Measurements from ENCODE around the gene ICAM4.

DNA sequence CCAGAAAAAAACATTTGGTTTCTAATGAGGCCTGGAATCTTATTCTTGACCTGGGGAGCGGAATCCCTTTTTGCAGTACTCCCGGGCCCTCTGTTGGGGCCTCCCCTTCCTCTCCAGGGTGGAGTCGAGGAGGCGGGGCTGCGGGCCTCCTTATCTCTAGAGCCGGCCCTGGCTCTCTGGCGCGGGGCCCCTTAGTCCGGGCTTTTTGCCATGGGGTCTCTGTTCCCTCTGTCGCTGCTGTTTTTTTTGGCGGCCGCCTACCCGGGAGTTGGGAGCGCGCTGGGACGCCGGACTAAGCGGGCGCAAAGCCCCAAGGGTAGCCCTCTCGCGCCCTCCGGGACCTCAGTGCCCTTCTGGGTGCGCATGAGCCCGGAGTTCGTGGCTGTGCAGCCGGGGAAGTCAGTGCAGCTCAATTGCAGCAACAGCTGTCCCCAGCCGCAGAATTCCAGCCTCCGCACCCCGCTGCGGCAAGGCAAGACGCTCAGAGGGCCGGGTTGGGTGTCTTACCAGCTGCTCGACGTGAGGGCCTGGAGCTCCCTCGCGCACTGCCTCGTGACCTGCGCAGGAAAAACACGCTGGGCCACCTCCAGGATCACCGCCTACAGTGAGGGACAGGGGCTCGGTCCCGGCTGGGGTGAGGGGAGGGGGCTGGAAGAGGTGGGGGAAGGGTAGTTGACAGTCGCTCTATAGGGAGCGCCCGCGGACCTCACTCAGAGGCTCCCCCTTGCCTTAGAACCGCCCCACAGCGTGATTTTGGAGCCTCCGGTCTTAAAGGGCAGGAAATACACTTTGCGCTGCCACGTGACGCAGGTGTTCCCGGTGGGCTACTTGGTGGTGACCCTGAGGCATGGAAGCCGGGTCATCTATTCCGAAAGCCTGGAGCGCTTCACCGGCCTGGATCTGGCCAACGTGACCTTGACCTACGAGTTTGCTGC is at the start of gene ICAM4:
- TF ChIP-seq EZH2 (IDR thresholded peaks at IDR 0.05; ENCODE audit: borderline replicate concordance, low read depth, low read length, severe bottlenecking) (peak; percentile 26), MYC (IDR thresholded peaks at IDR 0.05; ENCODE audit: low read depth, low read length) (no peak), POLR2AphosphoS5 (IDR thresholded peaks at IDR 0.05; ENCODE audit: insufficient read depth, low read depth, low read length) (peak; percentile 32), JUN (IDR thresholded peaks at IDR 0.05; ENCODE audit: borderline replicate concordance, insufficient read depth, insufficient read length, low read depth) (no peak), GATA2 (IDR thresholded peaks at IDR 0.05; ENCODE audit: insufficient read depth, insufficient read length, low read depth, low read length) (no peak), POLR2A (IDR thresholded peaks at IDR 0.05; ENCODE audit: low read depth, low read length) (no peak), FOS (IDR thresholded peaks at IDR 0.05; ENCODE audit: borderline replicate concordance, insufficient read depth, low read length) (no peak)
- TF ChIP-seq, protein P1, sequence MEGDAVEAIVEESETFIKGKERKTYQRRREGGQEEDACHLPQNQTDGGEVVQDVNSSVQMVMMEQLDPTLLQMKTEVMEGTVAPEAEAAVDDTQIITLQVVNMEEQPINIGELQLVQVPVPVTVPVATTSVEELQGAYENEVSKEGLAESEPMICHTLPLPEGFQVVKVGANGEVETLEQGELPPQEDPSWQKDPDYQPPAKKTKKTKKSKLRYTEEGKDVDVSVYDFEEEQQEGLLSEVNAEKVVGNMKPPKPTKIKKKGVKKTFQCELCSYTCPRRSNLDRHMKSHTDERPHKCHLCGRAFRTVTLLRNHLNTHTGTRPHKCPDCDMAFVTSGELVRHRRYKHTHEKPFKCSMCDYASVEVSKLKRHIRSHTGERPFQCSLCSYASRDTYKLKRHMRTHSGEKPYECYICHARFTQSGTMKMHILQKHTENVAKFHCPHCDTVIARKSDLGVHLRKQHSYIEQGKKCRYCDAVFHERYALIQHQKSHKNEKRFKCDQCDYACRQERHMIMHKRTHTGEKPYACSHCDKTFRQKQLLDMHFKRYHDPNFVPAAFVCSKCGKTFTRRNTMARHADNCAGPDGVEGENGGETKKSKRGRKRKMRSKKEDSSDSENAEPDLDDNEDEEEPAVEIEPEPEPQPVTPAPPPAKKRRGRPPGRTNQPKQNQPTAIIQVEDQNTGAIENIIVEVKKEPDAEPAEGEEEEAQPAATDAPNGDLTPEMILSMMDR (IDR thresholded peaks at IDR 0.05; ENCODE audit: extremely low read depth in 1 of 2, insufficient read depth in 1 of 2, low read depth in 1 of 2, low read length in 2 of 2), result no peak
